HG03060 (cell line): Measurements from ENCODE around the gene SLC25A29.
"Not testable (repeated sequence)": the region's sequence is repeated elsewhere in the genome, so short reads cannot be mapped to it uniquely, and the experiment has no call there.

Source experiments
- ATAC-seq: cut with Tn5 transposase; IDR thresholded peaks from one replicate; pipeline ENCODE4 v1.9.1; 2021; ENCODE audit warnings: low read depth, moderate number of reproducible peaks; ENCODE audit not compliant: unreplicated experiment

Gene SLC25A29, protein sequence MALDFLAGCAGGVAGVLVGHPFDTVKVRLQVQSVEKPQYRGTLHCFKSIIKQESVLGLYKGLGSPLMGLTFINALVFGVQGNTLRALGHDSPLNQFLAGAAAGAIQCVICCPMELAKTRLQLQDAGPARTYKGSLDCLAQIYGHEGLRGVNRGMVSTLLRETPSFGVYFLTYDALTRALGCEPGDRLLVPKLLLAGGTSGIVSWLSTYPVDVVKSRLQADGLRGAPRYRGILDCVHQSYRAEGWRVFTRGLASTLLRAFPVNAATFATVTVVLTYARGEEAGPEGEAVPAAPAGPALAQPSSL

DNA sequence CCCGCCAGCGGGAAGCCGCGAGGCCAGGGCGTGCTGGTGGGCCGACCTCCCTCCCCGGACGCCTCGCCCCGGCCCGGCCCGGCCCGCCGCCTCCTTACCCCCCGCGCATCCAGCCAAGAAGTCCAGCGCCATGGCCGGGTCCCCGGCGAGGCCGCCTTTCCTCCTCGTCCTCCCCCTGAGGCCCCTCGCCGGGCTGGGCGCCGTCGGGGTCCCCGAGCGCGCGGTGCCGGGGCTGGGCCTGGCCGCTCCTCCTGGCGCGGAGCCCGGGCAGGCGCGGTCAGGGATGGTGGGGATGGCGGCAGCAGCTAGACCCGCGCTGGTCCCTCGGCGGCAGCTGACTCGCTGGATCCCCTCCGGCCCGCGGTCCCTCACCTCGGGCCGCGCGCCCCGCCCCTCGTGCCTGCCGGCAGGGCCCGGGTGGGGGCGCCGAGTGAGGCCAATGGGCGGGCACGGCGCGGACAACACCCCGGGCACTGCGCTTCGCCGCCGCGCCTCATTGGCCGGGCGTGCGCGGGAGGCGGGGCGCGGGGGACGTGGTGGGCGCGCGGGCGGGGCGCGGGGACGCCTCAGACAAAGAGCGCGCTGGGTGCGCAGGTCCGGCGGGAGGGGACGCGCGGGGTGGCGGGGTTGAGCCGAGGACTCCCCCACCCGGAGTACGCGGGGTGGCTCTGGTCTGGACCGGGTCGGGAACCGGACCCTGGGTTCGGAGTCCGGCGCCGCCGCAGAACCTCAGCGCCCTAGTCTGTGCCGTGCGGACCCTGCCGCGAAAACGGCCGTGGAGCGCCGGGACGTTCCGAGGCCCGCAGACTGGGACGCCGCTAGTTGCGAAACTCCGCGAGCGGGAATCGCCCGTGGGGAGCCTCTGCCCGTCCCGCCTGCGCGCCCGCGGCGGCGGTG is at the start of gene SLC25A29:
SLC25A29 (minus strand) TSS at position 344 of the 897 bp plus-strand sequence; CDS start at position 132, 212 bp downstream.
- peak; percentile 47 for ATAC-seq

DNA sequence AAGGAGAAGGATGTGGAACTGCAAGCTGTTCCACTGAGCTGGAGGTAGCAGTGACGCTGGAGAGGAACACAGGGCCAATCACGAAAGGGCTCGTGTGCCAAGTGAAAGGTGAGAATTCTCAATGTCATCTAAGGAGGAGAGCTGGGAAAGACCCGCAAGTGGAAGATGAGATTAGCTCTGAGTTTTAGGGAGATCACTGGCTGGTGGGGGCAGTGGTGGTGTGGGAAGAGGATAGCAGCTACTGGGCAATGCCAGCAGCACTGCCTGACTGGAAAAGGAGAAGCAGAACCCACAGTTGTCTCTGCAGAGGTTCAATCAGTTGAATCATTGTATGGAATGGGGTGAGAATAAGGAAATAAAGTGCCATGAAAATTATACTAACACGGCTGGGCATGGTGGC is 44.7 kb upstream of the SLC25A29 start:
- no peak for ATAC-seq

DNA sequence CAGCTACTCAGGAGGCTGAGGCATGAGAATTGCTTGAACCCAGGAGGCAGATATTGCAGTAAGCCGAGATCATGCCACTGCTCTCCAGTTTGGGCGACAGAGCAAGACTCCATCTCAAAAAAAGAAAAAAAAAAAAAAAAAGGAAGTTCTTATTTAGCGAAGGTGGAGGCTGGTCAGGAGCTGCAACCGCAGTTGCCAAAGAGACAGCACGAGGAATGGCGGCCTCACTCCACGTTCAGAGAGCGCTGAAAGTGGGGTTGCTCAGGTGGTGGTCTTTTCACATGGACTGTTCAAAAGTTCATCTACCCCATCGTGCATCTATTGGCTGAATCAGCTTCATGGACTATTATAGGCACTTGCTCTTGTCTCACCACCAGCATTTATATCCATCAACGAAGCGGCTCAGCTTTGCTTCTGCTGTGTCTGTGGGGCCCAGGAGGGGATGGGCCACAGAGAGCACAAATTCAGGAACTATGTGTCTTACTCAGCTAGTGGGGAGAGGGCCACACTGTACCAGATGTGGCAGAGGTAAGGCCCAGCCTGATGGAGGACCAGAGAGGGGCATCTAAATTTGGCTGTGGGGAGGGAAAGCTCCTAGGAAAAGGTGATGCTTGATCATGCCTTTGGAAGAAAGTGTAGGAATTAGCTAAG is 44.2 kb upstream of the SLC25A29 start:
- no peak for ATAC-seq

DNA sequence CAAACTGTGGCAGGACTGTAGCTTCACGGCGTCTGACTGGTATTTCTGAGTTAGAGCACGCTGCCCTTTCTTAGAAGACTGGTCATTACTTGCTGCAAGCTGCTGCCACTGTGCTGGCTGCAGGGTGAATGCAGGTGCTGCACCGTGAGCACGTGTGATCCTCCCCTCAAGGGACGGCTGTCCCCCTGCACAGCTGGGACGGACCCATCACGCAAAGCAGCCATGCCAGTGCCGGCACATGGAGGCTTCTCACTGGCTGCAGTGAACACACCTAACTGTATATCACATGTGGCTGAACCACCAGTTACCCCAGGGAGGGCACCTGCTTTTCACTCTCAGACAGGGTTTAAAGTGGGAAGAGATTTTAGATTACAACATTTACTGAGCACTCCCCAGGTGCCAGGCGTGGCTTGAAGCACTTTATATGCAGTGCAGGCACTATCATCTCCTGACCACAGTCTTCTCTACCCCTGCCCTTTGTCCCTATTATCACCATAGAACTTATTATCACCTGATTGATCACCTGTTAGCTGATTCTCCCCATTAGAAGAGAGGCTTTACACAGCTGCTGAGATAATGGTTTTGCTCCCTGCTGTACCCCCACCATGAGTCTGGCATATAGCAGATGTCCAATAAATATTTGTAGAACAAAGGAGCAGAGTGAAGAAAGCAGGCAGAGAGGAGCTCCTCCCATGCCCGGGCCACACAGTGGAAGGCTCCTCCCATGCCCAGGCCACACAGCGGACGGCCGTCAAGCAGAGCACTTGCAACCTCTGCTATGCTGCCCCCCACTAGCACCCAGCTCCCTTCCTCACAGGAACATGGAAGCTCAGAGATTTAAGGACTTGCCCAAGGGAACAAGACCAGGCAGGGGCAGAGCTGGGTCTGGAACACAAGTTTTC is 42.8 kb upstream of the SLC25A29 start:
- no peak for ATAC-seq

DNA sequence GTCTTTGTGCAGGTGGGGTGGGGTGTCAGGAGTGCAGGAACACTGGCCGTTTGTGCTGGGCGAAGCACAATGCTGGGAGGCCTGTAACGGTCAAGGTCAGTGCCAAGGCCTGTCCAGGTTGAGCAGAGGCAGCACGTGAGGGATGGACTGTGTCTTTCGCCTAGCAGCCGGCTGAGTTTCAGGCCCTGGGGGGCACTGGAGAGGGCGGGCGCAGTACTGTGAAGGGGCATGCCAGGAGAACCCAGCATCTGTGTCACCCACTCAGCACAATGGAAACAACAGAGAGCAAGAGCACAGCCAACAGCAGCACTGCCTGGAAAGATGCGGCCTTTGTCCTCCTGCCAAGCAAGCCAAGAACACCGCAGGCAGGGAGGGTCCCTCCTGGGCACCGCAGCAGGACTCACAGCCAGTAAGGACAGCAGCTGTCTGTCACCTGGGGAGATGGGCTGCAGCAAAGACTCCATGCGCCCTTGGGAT is 42.0 kb upstream of the SLC25A29 start:
- ATAC-seq, result no peak

DNA sequence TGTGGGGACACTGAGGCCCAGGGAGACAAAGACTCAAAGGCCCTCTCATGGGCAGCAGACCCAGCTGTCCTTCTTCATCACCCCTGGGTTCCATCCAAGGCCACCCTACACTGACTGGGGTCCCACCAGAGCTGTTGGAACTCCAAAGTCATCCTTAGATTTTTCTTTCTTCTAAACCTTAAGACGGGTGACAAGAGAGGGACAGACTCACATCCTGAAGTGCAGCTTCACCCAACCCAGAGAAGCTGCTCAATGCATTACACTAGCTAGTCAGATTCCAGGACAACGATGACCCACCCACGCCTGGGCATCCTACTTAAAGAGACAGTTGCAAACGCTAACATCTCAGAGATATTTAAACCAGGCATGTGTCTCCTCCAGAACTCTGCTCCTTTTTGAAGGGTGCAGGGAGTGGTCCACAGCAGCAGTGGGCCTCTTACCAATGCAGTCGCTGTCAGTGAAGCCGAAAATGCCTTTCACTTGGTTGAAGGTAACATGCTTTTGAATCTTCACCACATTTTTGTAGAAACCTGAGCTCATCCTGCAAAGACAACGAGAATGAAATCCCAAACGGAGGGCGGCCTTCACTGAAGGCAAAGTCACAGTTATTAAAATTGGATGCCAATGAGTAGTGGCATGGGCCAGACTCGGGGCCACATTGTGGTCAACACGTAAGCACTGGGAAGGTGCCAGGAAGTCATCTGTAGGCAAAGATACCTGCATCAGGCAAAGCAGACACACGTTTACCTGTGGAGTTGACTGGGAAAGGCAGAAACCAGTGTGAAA is 40.3 kb upstream of the SLC25A29 start:
- ATAC-seq, result no peak

DNA sequence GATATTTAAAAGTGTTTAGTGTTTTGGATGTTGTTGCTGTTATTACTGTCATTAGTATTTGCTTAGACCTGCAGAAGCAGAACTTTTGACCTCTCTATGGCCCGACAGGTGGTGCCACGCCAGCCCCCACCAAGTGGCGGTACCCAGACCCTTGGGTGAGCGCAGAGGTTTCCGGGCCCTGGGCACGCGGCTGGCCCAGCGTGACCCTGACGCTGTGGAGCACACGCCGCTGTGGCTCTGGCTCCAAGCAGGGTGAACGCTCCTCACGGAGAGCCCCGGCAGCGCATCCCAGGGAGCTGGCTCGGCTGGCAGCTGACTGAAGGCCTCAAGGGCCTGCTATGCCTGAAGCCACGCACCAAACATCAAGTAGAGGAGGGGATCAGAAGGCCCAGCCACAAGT is 39.5 kb upstream of the SLC25A29 start:
- no peak for ATAC-seq

DNA sequence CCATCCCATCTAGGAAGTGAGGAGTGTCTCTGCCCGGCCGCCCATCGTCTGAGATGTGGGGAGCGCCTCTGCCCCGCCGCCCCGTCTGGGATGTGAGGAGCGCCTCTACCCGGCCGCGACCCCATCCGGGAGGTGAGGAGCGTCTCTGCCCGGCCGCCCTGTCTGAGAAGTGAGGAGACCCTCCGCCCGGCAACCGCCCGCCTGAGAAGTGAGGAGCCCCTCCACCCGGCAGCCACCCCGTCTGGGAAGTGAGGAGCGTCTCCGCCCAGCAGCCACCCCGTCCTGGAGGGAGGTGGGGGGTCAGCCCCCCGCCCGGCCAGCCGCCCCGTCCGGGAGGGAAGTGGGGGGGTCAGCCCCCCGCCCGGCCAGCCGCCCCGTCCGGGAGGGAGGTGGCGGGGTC is 38.4 kb upstream of the SLC25A29 start:
- not testable (repeated sequence) for ATAC-seq

DNA sequence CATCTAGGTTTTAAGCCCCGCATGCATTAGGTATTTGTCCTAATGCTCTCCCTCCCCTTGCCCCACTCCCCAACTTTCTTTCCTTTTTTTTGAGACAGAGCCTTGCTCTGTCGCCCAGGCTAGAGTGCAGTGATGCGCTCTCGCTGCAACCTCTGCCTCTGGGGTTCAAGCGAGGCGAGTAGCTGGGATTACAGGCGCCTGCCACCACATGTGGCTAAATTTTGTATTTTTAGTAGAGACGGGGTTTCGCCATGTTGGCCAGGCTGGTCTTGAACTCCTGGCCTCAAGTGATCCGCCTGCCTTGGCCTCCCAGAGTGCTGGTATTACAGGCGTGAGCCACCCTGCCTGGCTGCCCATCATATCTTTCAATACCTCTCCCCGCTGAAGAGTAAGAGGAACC is 36.6 kb upstream of the SLC25A29 start:
- ATAC-seq, result not testable (repeated sequence)

DNA sequence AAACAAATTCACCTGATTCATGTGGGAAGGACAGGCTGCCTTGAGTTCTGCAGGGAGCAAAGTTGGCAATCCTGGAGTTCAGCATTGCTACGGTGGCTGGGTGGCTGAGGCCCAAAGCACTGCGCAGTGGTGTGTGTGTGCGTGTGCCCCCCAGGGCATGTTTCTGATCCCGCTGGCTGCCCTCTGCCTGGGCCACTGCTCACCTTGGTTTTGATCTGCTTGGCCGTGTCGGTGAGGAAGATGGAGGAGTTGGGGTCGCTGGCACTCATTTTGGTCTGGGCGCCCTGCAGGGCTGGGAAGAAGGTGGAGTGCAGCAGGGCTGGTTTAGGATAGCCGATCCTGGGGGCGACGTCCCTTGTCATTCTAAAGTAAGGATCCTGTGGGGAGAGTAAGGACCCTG is 36.0 kb upstream of the SLC25A29 start:
- ATAC-seq, result no peak

DNA sequence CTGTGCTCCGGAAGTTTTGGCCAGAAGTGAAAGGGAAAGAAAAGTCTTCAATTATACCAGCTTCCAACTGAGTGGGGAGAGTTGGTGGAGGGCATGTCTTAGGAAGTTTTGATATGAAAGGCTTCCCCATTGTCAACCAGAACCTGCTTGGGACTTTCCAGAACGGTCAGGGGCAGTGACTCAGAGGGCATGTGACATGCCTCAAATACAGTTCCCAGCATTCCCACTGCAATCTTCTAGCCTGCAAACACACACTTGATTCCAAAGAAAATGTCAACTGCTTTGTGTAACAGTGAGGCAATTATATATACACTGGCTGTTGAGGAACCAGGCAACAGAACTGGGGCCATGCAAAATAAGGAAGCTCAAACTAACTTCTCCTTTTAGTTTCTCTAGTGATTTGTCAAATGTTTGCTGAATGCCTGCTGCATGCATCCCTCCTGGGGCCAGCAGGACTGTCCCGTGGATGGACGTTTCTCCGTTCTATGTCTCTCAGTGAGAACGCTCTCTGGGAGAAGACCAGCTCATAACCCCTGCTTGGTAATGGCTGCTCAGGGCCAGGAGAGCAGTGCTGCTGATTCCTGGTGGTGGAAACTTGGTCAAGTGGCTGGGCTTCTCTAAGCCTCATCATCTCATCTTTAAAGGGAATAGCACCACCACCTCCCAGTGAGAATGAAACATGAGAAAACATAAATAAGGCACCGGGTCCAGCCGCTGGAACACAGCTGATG is 35.2 kb upstream of the SLC25A29 start:
- peak; percentile 58 for ATAC-seq

DNA sequence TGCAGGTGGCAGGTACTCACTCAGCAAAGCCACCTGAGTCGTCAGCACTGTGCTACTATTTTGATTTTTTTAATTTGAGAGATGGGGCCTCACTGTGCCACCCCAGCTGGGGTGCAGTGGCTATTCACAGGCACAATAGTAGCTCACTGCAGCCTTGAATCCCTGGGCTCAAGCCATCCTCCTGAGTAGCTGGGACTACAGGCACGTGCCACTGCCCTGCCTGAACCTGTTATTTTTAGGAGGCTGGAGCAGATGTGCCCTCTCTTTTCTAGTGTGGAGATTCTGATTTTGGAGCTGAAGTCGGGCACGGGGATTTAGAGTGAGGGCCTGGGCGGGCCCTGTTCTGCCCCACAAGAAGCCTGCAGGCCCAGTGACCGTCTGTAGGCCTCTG is 34.2 kb upstream of the SLC25A29 start:
- no peak for ATAC-seq

DNA sequence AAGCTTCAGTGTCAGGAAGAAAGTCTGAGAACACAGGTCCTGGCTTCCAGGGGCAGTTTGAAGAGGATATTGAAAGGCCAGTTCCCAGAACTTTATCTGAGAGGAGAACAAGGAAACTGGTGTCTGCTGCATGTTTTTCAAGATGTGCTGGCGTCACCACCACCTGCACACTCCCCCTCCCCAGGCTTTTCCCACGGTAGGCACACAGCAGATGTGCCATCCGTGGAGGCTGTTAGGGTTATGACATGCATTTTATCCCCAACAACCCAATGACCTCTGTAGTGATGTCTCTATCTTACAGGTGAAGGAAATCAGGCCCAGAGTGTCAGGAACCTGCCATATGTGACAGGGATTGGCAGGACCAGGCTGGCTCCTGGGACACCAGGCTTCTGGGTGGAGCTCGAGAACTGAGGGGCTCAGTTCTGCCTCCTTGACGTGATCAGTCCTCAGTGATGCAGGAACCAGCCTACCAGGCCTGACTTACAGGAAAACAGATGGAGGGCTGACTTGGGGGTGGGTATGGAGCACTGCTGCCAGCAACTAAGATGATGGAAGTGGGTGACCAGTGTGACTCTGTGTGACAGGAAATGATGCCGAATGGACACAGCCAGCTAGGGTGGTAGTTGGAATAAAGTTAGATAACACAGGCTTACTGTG is 33.6 kb upstream of the SLC25A29 start:
- ATAC-seq, result no peak

DNA sequence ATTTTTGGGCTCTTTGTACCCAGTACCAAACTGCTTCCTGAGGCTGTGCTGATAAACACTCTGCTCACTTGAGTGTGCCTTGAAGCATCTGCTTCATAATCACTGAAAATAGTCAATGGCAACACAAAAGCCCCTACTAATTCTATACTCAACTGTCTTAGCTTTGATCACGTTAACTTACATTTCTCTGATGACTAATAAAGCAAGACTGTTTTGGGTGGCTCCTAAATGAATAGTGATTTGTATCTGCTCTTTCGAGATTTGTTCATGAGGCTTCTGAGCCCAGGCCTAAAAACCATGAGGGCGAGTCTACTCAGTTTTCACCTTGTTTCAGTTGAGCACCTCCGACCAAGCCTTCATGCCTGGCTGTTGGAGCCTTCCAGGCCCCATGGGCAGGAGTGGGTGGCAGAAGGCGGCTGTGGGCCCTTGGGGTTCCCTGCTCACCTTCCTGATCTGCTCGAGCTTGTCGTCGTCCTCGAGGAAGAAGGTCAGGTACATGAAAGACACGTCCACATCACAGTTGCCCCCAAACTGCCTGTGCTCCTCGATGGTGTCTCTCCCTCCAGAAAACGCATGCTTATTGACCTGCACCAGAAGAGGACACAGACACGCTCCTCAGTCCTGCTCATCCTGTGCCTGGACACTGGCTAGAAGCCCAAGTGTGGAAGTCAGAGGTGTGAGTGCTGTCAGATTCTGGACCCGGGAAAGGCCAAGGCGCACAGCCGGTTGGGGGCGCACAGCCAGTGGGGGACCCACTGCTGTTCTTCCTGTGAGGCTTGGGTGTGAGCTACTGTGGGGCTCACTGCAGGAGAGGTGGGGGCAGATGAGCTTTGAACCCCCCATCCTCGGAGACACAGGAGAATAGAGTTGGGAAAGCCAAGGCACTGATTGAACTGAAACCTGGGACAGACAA is 30.6 kb upstream of the SLC25A29 start:
- ATAC-seq, result no peak

DNA sequence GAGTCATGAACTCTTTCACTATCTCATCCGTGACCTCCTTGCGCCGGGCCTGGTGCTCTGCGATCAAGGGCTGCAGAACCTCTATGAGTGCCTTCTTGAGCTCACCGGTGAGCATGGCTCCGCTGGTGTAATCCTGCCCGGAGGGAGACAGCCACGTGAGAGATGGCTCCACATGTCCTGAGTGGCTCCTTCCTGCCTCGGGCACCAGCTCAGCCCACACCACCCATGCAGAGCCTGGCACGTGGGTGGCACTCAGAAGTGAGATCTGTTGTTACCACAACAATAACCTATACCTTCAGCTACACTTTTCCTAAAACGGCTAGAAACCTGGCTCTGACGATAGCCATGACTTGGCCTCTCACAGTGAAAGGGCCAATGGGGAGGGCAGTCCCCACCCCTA is 28.7 kb upstream of the SLC25A29 start:
- no peak for ATAC-seq

DNA sequence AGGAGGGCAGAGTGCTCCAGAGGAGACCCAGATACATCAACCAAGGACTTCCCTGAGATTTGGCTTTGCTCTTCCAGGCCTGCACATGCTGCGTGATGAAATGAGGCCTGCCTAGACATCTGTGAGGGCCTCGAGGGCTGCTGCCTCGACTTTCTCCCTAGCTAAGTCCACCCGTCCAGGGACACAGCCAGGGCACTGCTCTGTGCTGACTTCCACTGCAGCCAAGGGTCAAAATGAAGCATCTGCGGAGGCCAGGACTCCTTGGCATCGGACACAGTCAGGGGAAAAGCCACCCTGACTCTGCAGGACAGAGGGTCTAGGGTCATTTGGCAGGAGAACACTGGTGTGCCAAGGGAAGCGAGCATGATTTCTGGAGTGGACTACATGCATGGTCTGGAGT is 27.6 kb upstream of the SLC25A29 start:
- no peak for ATAC-seq

DNA sequence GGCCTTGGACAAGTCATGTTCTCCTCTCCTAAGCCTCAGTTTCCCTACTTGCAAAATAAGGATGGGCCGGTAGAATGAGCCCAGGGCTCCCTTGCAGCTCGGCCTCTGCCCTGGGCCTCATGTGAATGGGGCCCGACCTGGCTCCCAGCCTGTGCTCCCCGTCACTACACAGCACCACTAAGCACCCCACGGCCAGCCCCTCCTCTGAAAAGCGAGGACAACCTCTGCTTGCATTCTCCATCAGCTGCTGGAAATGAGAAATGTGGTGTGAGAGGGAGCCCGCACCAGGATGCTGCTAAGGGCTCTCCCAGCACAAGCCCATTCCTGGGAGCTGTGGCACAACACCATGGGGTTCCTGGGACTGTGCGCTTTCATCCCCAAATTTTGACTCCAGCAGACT is 27.1 kb upstream of the SLC25A29 start:
- ATAC-seq, result no peak
